HG02973 (cell line): ENCODE measurements around the gene WDR46.
"Not testable (repeated sequence)": the region's sequence is repeated elsewhere in the genome, so short reads cannot be mapped to it uniquely, and the experiment has no call there.

Experiments
- ATAC-seq: cut with Tn5 transposase; IDR thresholded peaks from one replicate; pipeline ENCODE4 v1.9.1; 2021; ENCODE audit warnings: moderate library complexity; ENCODE audit not compliant: unreplicated experiment

WDR46 gene

GRCh38 chr6:33271468-33272274 is 17.4 kb downstream of the WDR46 start, which contains the start of the genes RPS18 and VPS52:
Gene RPS18 (plus strand): TSS chr6:33272075. CDS start chr6:33272120, 45 bp downstream.
Gene VPS52 (minus strand): TSS chr6:33271876. CDS start chr6:33271675, 201 bp downstream.
- ATAC-seq, result peak; percentile 62

GRCh38 chr6:33271117-33271467 is 17.9 kb downstream of the WDR46 start:
- no peak for ATAC-seq

GRCh38 chr6:33264015-33264414 is 25.0 kb downstream of the WDR46 start:
- no peak for ATAC-seq

GRCh38 chr6:33262490-33262889 is 26.5 kb downstream of the WDR46 start:
- ATAC-seq, result not testable (repeated sequence)

DNA sequence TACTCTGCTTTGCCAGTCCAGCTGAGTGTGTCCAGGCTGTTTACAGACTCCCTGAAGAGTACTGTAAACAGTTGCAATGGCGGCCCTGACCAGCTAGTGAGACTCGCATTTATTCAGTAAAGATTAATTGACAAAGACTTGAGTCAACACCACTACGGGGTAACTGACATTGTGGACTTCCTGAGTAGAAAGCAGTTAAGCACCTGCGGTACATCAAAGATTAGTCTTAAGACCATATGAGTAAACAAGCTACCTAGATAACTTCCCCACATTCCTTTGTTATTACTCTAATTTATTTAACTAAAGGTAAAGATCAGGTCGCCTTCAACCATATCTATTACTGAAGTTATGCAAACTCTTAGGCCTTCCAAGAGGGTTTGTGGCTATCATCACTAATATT is 30.0 kb downstream of the WDR46 start:
- no peak for ATAC-seq

- ATAC-seq, result no peak
These were observed 34.4 kb downstream of the WDR46 start for GRCh38 chr6:33254591-33254990.

DNA sequence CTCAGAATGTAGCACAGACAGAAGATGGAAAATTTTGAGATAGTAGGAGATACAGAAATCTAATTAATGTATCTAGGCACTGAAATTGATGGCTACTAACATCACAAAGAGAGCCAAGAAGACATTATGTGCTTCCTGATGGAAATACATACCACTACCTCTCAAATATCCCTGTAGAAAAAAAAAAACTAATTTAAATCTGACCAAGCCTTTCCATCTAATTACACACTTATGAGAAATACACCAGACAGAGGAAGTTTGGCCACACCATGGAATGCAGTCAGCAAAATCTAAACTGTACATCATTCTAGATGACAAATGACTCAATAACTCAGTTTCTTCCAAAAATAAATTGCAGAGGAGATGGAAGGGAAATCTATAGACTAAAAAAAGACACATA is 36.3 kb downstream of the WDR46 start:
- no peak for ATAC-seq

DNA sequence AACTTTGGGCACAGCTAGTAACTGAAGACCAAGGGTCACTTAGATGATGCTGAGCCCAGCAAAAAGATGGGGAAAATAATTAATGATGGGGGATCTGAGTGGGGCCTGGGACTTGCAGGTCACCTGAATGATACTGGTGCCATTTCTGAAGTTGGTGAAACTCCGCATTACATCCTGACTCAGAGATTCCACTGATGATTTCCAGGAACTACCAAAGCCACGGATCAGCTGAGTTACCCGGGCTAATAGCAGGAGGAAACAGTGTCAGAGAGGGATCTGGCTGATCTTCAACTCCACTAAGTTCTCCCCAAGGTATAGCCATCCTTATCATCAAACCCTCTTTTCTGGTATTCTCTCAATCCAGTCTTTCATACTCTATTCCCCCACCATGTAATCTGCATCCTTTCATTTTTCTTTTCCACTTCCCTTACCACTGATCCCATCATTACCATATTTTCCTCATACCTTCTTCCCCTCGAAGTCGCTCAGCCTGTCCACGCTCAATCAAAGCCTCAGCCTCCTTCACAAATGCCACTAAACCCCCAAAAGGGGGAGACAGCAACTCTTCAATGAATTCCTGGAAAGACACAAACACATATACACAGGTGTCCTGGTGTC is 37.5 kb downstream of the WDR46 start:
- no peak for ATAC-seq

GRCh38 chr6:33250731-33251130 is 38.3 kb downstream of the WDR46 start:
- no peak for ATAC-seq

GRCh38 chr6:33249732-33250630 is 39.1 kb downstream of the WDR46 start:
- ATAC-seq, result no peak

DNA sequence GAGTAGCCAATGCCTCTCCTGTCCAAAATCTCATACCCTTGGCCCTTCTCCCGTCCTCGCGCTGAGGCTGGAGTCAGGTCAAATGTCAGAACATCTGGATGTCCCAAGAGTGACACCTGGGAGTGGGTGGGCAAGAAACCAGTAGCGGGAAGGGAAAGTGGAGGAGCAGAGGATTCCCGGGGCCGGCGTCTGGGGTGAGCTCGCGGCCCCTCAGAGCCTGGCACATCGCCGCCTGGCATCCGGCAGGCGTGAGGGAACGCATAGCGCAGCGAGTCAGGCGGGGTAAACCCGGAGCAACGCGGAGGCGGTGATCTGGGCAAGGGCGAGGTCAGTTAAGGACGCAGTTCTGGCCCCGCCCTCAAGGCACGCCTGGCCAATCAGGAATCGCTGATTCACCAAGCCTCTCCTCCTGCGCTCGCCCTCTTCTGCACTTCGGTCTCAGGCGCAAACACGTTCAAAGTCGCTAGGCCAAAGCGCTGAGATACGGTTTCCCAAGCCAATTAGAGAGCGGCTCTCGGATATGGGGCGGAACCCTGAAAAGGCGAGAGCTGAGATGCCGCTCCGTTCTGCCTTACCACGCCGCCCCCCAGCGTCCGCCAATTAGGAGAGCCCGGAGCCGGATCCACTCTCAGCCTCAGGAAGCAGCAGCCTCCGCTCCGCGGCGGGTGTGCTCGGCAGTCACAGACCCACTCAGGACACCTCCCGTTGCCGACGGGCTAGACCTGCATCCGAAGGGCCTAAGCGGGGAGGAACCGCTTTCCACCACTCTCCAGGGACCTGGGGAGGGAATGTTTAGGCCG is 39.9 kb downstream of the WDR46 start:
- peak; percentile 83 for ATAC-seq

DNA sequence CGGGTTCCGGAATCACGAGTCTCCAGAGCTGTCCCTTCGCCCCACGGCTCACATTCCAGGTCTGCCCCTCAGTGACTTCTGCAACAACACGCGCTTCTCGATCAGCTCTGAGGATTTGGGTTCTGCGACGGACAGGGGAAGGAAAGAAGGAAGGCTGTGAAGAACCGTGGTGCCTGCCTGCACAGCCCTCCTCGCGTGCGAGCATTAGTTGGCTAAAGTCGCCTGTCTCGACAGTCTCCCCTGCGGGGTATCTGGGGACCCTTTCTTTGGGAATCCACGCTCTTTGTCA is 40.5 kb downstream of the WDR46 start:
- peak; percentile 8 for ATAC-seq

GRCh38 chr6:33247977-33248642 is 40.9 kb downstream of the WDR46 start:
- ATAC-seq, result peak; percentile 35

DNA sequence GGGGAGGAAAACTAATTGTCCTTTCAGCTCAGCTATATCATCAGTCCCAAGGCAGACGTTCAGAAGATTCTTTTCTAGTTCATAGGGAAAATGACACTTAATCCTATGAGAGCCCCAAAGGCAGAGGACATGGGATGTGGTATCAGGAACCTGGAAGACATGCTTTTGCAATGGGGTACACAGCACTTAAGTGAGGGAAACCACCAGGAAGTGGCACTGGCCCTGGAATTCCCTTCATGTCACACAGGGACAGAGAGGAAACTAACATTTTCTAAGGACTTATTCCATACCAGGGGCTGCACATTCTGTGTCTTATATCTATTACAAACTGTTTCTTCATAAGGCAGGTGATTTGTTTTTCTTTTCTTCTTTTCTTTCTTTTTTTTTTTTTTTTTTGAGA is 45.6 kb downstream of the WDR46 start:
- ATAC-seq, result no peak

- no peak for ATAC-seq
These were observed 47.1 kb downstream of the WDR46 start for GRCh38 chr6:33241968-33242367.

- ATAC-seq, result no peak
These were observed 51.3 kb downstream of the WDR46 start for GRCh38 chr6:33237741-33238140.

DNA sequence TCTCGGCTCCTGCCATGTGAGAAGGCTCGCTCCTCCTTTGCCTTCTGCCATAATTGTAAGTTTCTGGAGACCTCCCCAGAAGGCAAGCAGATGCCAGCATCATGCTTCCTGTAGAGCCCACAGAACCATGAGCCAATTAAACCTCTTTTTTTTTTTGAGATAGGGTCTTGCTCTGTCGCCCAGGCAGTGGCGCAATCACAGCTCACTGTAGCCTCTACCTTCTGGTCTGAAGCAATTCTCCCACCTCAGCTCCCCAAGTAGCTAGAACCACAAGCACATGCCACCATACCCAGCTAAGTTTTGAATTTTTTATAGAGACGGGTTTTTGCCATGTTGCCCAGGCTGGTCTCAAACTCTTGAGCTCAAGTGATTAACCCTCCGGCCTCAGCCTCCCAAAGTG is 52.2 kb downstream of the WDR46 start:
- ATAC-seq, result no peak

DNA sequence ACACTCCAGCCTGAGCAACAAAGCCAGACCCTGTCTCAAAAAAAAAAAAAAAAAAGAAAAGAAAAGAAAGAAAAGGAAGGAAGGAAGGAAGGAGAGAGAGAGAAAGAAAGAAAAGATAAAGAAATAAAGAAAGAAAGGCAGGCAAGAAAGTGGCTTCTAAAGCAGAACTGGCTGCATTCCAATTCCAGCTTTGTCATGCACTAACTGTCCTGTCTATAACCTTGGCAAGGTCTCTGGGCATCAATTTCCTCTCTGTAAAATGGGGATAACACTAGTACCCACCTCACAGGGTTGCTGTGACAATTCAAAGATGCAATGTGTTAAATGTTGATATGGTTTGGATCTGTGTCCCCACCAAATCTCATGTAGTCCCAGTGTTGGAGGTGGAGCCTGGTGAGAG is 52.7 kb downstream of the WDR46 start:
- ATAC-seq, result no peak

GRCh38 chr6:33235221-33235634 is 53.8 kb downstream of the WDR46 start:
- ATAC-seq, result no peak
